SHP77 (cell line): ENCODE results near the gene MAML3.

Experiments used
- DNase-seq, 2 experiments: peaks; one replicate each; lab custom pipeline; 2025; lab: John Stamatoyannopoulos, UW

Gene MAML3

GRCh38 chr4:140126261-140126660 is 27.7 kb downstream of the MAML3 start:
- no peak for DNase-seq

GRCh38 chr4:140125374-140125773 is 28.6 kb downstream of the MAML3 start:
- no peak for DNase-seq

DNA sequence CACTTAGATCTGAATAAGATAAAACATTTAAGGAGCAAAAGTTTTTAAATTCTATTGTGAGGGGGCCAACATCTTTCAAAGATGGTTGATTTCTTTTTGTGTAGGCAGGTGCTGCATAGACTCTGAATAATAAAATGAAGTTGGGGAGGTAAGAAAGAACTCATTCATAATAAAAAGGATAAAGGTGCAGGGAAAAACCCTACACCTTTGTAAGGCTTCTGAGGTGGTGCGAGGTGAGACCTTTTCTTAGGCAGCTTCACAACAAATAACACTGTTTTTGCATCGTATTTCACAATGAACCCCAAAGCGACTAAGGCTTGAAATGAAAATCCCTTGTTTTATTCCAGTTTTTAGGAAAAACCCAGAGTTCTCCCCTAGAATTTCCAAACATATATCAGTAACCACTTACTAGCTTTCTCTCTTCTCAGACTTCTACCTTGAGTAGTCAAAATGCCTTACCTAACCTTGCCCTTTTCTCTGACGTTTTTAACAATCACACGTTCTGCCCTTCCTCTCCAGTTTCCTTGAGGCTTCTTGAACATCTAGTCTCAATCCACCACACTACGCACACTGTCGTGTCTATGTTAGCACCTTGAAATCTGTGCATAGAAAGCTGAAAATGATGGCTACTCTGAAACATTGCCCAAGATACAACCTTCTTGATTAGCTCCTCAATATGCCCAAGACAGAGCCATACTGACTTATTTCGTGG is 30.2 kb downstream of the MAML3 start:
- no peak for DNase-seq

DNA sequence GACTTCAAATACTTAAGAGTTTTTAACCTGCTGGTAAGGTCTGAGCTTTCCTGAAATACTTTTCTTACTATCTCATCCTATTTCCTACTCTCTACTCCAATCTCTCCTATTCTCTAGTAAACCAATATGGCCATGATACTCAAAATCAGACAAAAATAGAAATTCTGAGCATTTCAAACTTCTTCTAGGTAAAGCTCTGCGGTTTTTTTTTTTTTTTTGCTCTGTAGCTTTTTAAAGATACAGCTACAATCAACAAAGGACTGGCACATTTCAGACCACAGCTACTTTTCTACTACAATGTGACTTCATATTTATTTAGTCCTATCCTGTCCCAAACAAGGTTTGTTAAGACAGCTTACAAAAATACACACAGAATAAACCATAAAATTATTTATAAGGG is 31.1 kb downstream of the MAML3 start:
- no peak for DNase-seq

GRCh38 chr4:140121646-140122045 is 32.3 kb downstream of the MAML3 start:
- no peak for DNase-seq

- DNase-seq: no peak
Measured at GRCh38 chr4:140118931-140119640, 34.9 kb downstream of the MAML3 start.

GRCh38 chr4:140117947-140118346 is 36.0 kb downstream of the MAML3 start:
- no peak for DNase-seq

GRCh38 chr4:140116442-140117104 is 37.4 kb downstream of the MAML3 start:
- no peak for DNase-seq

DNA sequence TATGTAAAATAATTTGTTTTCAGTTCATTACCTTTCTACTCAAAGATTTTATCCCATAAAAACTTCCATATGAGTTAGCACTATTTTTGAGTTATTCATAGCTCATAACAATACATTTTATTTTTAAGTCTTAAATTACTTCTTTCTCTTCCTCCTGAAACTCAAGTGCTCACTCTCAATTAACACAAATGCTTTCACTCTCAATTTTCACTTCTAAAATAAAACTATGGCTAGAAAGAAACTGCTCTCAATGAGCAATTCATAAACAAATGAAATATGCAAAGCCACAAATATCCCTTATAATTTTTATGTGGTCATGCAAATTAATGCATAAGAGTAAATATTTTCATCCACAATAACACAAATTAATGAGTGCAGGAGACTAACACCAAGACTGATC is 38.8 kb downstream of the MAML3 start:
- DNase-seq: no peak

DNA sequence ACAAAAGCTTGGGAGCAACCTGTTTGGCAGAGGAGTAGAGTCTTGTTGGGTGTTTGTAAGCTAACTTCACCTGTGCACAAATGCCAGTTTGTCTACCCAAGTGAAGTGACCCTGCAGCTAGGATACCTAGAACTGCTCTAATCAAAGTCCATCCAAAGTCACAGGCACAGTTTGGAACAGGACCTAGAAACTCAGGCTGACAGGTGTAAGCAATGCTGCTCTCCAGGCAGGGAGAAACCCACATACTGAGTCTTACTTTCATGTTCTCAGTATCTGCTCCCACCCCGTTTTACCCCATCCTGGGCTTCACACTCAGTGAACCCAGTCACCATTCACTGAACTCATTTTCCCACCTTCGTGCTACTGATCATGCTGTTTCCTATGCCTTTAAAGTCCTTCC is 40.3 kb downstream of the MAML3 start:
- DNase-seq: no peak

DNA sequence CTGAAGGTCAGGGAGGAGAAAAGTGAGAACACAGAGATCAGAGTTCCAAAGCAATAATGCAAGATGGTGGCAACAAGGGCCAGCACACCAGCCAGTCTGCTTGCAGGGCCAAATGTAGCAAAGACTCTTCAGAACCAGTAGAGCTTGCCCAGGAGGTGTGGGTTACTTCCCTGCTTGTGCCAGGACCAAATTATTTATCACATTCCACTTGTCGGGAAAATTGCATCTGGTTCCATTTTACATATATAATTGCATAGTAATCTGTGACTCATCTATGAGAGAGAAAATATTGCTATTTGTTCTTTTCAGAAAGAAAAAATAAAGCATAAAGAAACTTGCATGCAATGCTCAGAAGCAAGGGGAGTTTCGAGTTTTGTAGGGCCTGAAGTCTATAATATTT is 41.4 kb downstream of the MAML3 start:
- DNase-seq: no peak

- no peak for DNase-seq
Measured at GRCh38 chr4:140111256-140111655, 42.7 kb downstream of the MAML3 start.

DNA sequence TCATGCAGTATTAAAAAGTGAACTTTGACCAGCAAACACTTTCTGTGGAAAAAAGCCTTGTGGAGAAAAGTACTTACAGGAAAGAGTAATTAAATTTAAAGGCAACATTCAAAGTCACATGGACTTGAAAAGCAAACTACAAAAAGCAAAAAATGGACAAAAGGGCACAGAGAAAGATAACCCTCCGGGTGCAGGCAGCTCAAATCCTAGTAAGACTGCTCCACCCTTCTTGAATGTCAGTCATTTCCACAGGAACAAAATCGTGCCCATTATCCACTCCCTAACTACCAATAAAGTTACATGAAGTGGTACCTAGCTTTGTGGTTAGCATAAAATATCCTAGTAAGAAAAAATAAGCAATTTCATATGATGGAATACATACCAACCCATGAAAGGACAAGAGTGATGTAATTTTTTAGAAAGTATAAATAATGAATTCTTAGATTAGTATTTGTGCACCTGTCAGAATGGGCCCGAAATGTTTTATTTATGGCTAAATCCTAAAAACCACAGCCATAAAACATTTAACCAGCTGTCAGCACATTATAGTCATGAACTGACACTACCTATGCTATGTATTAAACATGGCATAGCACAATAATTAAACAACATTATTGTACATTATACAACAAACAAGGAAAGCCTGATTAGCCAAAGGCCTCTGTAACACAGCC is 43.3 kb downstream of the MAML3 start:
- no peak for DNase-seq

GRCh38 chr4:140109737-140110136 is 44.2 kb downstream of the MAML3 start:
- peak in 1 of 2 experiments; percentile 32 for DNase-seq

DNA sequence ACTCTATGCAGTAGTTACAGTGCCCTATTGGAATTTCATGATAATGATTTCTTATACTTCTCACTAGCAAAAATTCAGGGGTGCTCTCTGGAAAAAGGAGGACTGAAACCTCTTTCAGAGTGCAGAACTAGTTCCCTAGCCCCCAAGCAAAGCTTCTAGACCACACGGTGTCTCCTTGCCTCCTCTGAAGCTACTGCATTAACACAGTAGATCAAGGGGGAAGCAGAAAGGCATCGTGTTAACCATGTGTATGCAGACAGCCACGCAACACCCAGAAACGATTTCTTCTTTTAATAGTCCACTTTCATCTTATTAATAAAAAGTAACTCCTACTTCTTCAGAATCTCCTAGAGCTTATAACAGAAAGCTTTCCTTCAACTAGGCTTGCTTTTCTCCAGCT is 44.7 kb downstream of the MAML3 start:
- DNase-seq: no peak

DNA sequence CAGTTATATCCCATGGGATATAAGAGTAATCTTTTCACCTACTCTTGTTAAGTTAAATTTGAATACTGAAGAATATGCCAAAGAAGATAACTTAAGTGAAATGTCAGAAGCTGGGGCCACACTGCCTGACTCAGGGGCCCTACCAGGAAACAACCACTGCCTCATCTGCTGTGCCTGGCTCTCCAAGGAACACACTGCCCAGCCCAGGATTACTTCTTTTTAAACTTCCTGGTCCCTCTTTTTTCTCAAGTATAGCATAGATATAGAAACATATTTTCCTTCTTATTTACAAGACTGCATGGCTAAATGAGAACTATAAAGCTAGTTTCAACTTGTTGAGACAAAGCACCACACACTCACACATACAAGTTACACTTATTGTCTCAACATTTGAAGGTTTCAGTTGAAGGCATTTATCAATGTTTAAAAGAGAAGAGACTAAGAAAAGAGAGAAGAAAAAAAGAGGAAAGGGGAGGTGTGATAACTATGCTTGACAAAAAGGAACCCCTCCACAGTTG is 45.2 kb downstream of the MAML3 start:
- DNase-seq: no peak

GRCh38 chr4:140108243-140108642 is 45.7 kb downstream of the MAML3 start:
- DNase-seq: no peak

DNA sequence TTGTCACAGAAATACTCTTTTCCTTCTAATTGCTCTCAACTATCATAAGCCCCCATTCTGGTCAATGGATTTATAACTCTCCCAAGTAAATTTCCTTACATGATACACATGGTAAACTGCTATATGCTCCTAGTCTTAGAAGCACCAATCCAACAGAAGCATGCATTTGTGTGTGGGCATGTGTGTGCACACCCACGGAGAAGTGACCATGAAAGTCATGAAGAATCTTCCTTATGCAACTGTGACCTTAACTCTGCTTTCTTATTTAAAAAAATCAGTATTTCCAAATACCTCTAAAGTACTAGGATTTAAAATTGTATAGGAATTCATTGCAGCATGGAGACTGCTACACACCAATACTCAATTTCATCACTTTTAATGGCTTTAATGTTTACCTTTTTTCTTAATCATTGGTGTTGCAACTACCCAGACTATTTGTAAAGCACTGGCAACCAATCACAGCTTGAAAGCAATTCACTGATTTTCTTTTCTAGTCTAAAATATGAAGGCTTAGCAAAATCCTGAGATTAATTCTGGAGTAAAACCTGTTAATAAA is 47.6 kb downstream of the MAML3 start:
- DNase-seq: no peak

GRCh38 chr4:140105436-140105835 is 48.5 kb downstream of the MAML3 start:
- DNase-seq: no peak

DNA sequence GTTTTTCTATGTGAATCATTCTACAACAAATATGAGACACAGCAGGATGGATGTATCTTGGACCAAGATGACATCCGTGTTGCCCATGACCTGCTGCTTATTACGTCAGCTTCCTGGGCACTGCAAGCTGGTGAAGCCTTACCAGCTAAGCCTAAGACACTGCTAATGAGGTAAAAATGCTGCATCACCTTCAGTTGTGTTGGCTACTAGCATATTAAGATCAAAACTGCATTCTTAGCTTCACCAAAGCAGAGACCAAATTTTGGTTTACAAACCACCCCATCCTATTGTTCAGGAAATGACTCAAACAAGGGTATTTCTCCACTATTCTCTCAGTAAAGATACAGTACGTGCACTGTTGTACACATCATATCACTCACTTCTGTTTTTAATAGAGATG is 50.3 kb downstream of the MAML3 start:
- no peak for DNase-seq

DNA sequence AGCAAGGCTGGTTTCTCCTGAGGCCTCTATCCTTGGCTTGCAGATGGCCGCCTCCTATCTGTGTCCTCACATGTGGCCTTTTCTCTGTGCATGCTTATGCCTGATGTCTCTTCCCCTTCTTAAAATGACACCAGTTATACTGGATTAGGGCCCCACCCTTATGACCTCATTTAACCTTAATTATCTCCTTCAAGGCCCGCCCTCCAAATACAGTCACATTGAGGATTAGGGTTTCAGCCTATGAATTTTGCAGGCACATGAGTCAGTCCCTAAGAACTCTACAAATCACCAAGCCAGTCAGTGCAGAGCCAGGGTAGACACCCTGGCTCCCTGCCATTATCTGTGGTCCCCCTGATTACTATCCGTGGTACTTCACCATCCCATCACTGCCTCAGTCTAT is 51.6 kb downstream of the MAML3 start:
- no peak for DNase-seq

DNA sequence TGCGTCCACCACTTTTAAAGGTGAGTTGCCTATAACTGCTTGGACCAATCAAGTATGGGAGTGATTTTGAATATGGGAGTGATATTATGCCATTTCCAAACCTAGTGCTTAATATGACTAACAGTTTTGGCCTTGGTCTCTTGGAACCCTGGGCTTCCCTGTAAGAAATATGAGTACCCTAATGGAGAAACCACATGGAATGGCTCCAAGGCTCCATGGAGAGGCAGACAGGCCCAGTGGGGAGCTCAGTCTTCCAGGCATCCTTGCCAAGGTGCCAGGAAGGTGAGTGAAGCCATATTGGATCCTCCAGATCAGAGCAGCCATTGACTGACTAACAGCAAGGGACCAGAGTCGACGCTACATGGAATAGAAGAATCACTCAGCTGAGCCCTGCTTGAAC is 53.2 kb downstream of the MAML3 start:
- no peak for DNase-seq
